GM23338 (cell line): ENCODE data around the gene AIP. TPM values are rescaled to one million over a fixed set of nuclear protein-coding genes. Genes with fewer than 3 reads are reported as not detected.

Experiments
- ATAC-seq: fragments of 200-7000 bp; cut with Tn5 transposase; 3 replicates; pipeline ENCODE4 v1.9.1; 2020
- DNase-seq: peaks from one replicate; pipeline ENCODE4 v3.0.0-alpha.2; 2015; ENCODE audit warnings: low spot score
- H2AFZ ChIP-seq: fragments of 200-600 bp; sonication (generic); 2 replicates; pipeline ENCODE4 v1.8.0; 2016; ENCODE audit warnings: antibody characterized with exemption, mild to moderate bottlenecking, moderate library complexity
- H3F3A ChIP-seq: fragments of 200-600 bp; sonication (generic); replicated peaks from 2 replicates; pipeline ENCODE4 v1.8.0; 2017; ENCODE audit warnings: antibody characterized with exemption, mixed run types, low read depth
- H3K27ac ChIP-seq: fragments of 200-600 bp; sonication (generic); 2 replicates; pipeline ENCODE4 v1.6.1; 2016; ENCODE audit warnings: low read depth
- H3K27me3 ChIP-seq: fragments of 200-600 bp; sonication (generic); 2 replicates; pipeline ENCODE4 v1.8.0; 2016; ENCODE audit warnings: mild to moderate bottlenecking, mixed run types, moderate library complexity; ENCODE audit not compliant: insufficient read depth
- H3K36me3 ChIP-seq: fragments of 200-600 bp; sonication (generic); 2 replicates; pipeline ENCODE4 v1.8.0; 2016; ENCODE audit warnings: mild to moderate bottlenecking; ENCODE audit not compliant: insufficient read depth
- H3K4me1 ChIP-seq: fragments of 200-600 bp; sonication (generic); 2 replicates; pipeline ENCODE4 v1.8.0; 2016; ENCODE audit warnings: mild to moderate bottlenecking, moderate library complexity; ENCODE audit not compliant: insufficient read depth
- H3K4me2 ChIP-seq: fragments of 200-600 bp; sonication (generic); 2 replicates; pipeline ENCODE4 v1.7.1; 2017; ENCODE audit warnings: mixed run types
- H3K4me3 ChIP-seq: fragments of 200-600 bp; sonication (generic); 2 replicates; pipeline ENCODE4 v1.6.1; 2016; ENCODE audit warnings: mixed run types
- H3K79me2 ChIP-seq: fragments of 200-600 bp; sonication (generic); replicated peaks from 2 replicates; pipeline ENCODE4 v1.8.0; 2017; ENCODE audit warnings: mild to moderate bottlenecking; ENCODE audit not compliant: insufficient read depth
- H3K9me2 ChIP-seq: fragments of 200-600 bp; sonication (generic); 2 replicates; pipeline ENCODE4 v1.8.0; 2017; ENCODE audit not compliant: insufficient read depth
- H4K20me1 ChIP-seq: fragments of 200-600 bp; sonication (generic); replicated peaks from 2 replicates; pipeline ENCODE4 v1.8.0; 2017; ENCODE audit warnings: mild to moderate bottlenecking; ENCODE audit not compliant: insufficient read depth
- H3K27ac Mint-ChIP-seq: 2 replicates; pipeline ENCODE4 v1.8.0; 2020; ENCODE audit warnings: inconsistent platforms, mild to moderate bottlenecking, moderate library complexity, mixed read lengths
- H3K27me3 Mint-ChIP-seq: 3 replicates; pipeline ENCODE4 v1.8.0; 2022; ENCODE audit warnings: low read depth, mild to moderate bottlenecking, moderate library complexity, mixed read lengths, inconsistent platforms; ENCODE audit not compliant: insufficient read depth, poor library complexity
- H3K36me3 Mint-ChIP-seq: 3 replicates; pipeline ENCODE4 v1.8.0; 2021; ENCODE audit warnings: low read depth, mild to moderate bottlenecking, inconsistent platforms, moderate library complexity, mixed read lengths
- H3K4me1 Mint-ChIP-seq: 3 replicates; pipeline ENCODE4 v1.8.0; 2020; ENCODE audit warnings: mild to moderate bottlenecking, inconsistent platforms, mixed read lengths
- H3K4me3 Mint-ChIP-seq: 3 replicates; pipeline ENCODE4 v1.8.0; 2021; ENCODE audit warnings: moderate library complexity, mild to moderate bottlenecking, inconsistent platforms, mixed read lengths
- H3K9me3 Mint-ChIP-seq: 3 replicates; pipeline ENCODE4 v1.8.0; 2020; ENCODE audit warnings: moderate library complexity, mild to moderate bottlenecking, inconsistent platforms, mixed read lengths
- CREB1 ChIP-seq: fragments of 250-450 bp; sonication (Bioruptor Pico); IDR thresholded peaks from 2 replicates; pipeline ENCODE4 v1.5.0; 2020; ENCODE audit warnings: low read depth, mild to moderate bottlenecking, moderate library complexity
- JUNB ChIP-seq: IDR thresholded peaks from one replicate; pipeline ENCODE4 v1.6.1; 2016; ENCODE audit warnings: antibody characterized with exemption; ENCODE audit not compliant: unreplicated experiment
- POLR2AphosphoS5 ChIP-seq: IDR thresholded peaks from 2 replicates; pipeline ENCODE4 v1.6.1; 2016; ENCODE audit warnings: antibody characterized with exemption, low read depth
- polyA plus RNA-seq: library from polyadenylated mRNA; unstranded; fragments of >200 nt; fragmentation: Nextera tagmentation; extraction: Ambion mirVana; gene quantifications from 2 replicates; pipeline ENCODE4 v1.2.1, GENCODE V29; 2016
- total RNA-seq: library from RNA; depleted of rRNA; stranded (reverse); fragments of >200 nt; shearing (Covaris generic); gene quantifications from 2 replicates; pipeline ENCODE4 v1.2.3, GENCODE V29; 2014
- TF ChIP-seq, protein P1 (sequence below): fragments of 250-450 bp; sonication (Bioruptor Pico); IDR thresholded peaks from 2 replicates; pipeline ENCODE4 v1.5.0; 2020; ENCODE audit warnings: mild to moderate bottlenecking, moderate library complexity

Gene AIP
- total and polyA plus RNA-seq, 2 experiments from 2014 or later = 29.1 to 32.1 TPM

DNA sequence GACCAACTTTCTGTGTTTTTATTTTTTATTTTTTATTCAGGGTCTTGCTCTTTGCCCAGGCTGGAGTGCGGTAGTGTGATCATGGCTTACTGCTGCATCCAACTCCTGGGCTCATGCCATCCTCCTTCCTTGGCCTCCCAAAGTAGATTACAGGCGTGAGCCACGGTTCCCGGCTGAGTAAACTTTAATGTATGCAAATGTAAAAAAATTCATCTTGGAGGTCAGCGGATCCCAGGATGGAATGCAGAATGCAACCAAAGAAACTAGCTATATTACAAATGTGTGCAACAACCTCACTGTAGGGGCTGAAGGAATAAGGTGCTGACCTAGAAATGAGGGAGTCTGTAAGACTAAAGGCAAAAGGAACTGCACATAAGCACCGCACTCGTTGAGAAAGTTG, 31.3 kb downstream of the AIP start:
- Histone ChIP-seq H2AFZ (no peak overlapping the region), H3K4me1 (peaks cover 2% of the 10 kb centered on the region; the same call in 1 of the 2 replicates), H3K4me2 (no peak overlapping the region), H3K27me3 (no peaks in the 10 kb centered on the region), H4K20me1 (no peaks in the 10 kb centered on the region), H3K36me3 (no peaks in the 10 kb centered on the region), H3K27ac (no peak overlapping the region), H3K79me2 (no peaks in the 10 kb centered on the region), H3K4me3 (no peak overlapping the region), H3F3A (no peaks in the 10 kb centered on the region), H3K9me2 (no peaks in the 10 kb centered on the region)
- TF ChIP-seq, protein P1, sequence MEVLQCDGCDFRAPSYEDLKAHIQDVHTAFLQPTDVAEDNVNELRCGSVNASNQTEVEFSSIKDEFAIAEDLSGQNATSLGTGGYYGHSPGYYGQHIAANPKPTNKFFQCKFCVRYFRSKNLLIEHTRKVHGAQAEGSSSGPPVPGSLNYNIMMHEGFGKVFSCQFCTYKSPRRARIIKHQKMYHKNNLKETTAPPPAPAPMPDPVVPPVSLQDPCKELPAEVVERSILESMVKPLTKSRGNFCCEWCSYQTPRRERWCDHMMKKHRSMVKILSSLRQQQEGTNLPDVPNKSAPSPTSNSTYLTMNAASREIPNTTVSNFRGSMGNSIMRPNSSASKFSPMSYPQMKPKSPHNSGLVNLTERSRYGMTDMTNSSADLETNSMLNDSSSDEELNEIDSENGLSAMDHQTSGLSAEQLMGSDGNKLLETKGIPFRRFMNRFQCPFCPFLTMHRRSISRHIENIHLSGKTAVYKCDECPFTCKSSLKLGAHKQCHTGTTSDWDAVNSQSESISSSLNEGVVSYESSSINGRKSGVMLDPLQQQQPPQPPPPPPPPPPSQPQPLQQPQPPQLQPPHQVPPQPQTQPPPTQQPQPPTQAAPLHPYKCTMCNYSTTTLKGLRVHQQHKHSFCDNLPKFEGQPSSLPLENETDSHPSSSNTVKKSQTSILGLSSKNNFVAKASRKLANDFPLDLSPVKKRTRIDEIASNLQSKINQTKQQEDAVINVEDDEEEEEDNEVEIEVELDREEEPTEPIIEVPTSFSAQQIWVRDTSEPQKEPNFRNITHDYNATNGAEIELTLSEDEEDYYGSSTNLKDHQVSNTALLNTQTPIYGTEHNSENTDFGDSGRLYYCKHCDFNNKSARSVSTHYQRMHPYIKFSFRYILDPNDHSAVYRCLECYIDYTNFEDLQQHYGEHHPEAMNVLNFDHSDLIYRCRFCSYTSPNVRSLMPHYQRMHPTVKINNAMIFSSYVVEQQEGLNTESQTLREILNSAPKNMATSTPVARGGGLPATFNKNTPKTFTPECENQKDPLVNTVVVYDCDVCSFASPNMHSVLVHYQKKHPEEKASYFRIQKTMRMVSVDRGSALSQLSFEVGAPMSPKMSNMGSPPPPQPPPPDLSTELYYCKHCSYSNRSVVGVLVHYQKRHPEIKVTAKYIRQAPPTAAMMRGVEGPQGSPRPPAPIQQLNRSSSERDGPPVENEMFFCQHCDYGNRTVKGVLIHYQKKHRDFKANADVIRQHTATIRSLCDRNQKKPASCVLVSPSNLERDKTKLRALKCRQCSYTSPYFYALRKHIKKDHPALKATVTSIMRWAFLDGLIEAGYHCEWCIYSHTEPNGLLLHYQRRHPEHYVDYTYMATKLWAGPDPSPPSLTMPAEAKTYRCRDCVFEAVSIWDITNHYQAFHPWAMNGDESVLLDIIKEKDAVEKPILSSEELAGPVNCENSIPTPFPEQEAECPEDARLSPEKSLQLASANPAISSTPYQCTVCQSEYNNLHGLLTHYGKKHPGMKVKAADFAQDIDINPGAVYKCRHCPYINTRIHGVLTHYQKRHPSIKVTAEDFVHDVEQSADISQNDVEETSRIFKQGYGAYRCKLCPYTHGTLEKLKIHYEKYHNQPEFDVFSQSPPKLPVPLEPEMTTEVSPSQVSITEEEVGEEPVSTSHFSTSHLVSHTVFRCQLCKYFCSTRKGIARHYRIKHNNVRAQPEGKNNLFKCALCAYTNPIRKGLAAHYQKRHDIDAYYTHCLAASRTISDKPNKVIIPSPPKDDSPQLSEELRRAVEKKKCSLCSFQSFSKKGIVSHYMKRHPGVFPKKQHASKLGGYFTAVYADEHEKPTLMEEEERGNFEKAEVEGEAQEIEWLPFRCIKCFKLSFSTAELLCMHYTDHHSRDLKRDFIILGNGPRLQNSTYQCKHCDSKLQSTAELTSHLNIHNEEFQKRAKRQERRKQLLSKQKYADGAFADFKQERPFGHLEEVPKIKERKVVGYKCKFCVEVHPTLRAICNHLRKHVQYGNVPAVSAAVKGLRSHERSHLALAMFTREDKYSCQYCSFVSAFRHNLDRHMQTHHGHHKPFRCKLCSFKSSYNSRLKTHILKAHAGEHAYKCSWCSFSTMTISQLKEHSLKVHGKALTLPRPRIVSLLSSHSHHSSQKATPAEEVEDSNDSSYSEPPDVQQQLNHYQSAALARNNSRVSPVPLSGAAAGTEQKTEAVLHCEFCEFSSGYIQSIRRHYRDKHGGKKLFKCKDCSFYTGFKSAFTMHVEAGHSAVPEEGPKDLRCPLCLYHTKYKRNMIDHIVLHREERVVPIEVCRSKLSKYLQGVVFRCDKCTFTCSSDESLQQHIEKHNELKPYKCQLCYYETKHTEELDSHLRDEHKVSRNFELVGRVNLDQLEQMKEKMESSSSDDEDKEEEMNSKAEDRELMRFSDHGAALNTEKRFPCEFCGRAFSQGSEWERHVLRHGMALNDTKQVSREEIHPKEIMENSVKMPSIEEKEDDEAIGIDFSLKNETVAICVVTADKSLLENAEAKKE (CRISPR knock-in tag) = no peak
- TF ChIP-seq POLR2AphosphoS5 (no peak), JUNB (no peak), CREB1 (no peak)
- Mint-ChIP-seq H3K9me3 (peaks cover 2% of the 10 kb centered on the region; the same call in 1 of the 3 replicates), H3K27ac (no peak overlapping the region), H3K27me3 (peaks cover 11% of the 10 kb centered on the region), H3K4me1 (peaks cover 1% of the 10 kb centered on the region; the same call in 1 of the 3 replicates), H3K36me3 (no peaks in the 10 kb centered on the region; the same call in 2 of the 3 replicates), H3K4me3 (no peak overlapping the region)
- DNase-seq = no peak
- ATAC-seq = no peak

DNA sequence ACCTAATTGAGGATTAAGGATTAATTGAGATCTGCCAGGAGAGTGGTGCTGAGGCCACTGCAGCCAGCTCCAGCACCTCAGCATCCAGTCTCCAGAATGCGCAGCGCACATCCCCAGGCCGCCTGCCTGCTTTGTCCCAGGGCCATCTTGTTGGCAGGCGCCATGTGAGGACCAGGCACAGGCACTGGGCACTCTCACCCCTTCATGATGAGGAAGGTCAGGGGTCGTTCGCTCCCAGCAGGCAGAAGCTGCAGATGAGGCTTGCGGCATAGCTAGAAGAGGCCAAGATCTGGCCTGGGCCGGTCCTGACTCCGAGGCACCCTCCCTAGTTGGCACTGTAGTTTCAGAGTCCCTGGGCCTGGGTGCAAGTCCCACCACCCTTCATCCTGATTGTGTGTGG, 34.0 kb downstream of the AIP start:
- Histone ChIP-seq H3K36me3 (no peaks in the 10 kb centered on the region), H3K27ac (no peak overlapping the region), H2AFZ (no peak overlapping the region), H3K4me2 (no peak overlapping the region), H4K20me1 (no peaks in the 10 kb centered on the region), H3K9me2 (no peaks in the 10 kb centered on the region), H3K4me1 (no peaks in the 10 kb centered on the region), H3K79me2 (no peaks in the 10 kb centered on the region), H3K27me3 (no peaks in the 10 kb centered on the region), H3F3A (no peaks in the 10 kb centered on the region), H3K4me3 (no peak overlapping the region)
- no peaks in the 10 kb centered on the region for H3K36me3 Mint-ChIP-seq
- no peak overlapping the region for H3K4me3 Mint-ChIP-seq
- H3K27ac Mint-ChIP-seq = no peak overlapping the region
- peaks cover 11% of the 10 kb centered on the region for H3K27me3 Mint-ChIP-seq
- H3K4me1 Mint-ChIP-seq = no peaks in the 10 kb centered on the region
- TF ChIP-seq, protein P1 (CRISPR knock-in tag) = no peak
- ATAC-seq (no peak), DNase-seq (no peak)
- no peaks in the 10 kb centered on the region for H3K9me3 Mint-ChIP-seq
